BLaER1 (cell line): Measurements from ENCODE around the gene CDKAL1.
"Not testable (repeated sequence)": the region's sequence is repeated elsewhere in the genome, so short reads cannot be mapped to it uniquely, and the experiment has no call there.

Source experiments
- H3K27ac ChIP-seq: shearing (Covaris generic); formaldehyde crosslinking; 2 replicates; pipeline ENCODE4 v1.8.1; 2022
- H3K27me3 ChIP-seq: shearing (Covaris generic); formaldehyde crosslinking; 2 replicates; pipeline ENCODE4 v1.8.1; 2022
- H3K36me3 ChIP-seq: shearing (Covaris generic); formaldehyde crosslinking; 2 replicates; pipeline ENCODE4 v1.8.1; 2022
- H3K4me1 ChIP-seq: shearing (Covaris generic); formaldehyde crosslinking; 2 replicates; pipeline ENCODE4 v1.8.1; 2022
- H3K4me2 ChIP-seq: shearing (Covaris generic); formaldehyde crosslinking; 2 replicates; pipeline ENCODE4 v1.8.1; 2022
- H3K4me3 ChIP-seq: shearing (Covaris generic); formaldehyde crosslinking; 2 replicates; pipeline ENCODE4 v1.8.1; 2022
- H3K9ac ChIP-seq: shearing (Covaris generic); formaldehyde crosslinking; 2 replicates; pipeline ENCODE4 v1.8.1; 2022
- H3K9me3 ChIP-seq: shearing (Covaris generic); formaldehyde crosslinking; 2 replicates; pipeline ENCODE4 v1.8.1; 2022
- H4K20me1 ChIP-seq: shearing (Covaris generic); formaldehyde crosslinking; 2 replicates; pipeline ENCODE4 v1.8.1; 2022
- Cebpa-rat ChIP-seq: shearing (Covaris generic); IDR thresholded peaks from 2 replicates; pipeline ENCODE4 v1.8.1; 2022

Gene CDKAL1

DNA sequence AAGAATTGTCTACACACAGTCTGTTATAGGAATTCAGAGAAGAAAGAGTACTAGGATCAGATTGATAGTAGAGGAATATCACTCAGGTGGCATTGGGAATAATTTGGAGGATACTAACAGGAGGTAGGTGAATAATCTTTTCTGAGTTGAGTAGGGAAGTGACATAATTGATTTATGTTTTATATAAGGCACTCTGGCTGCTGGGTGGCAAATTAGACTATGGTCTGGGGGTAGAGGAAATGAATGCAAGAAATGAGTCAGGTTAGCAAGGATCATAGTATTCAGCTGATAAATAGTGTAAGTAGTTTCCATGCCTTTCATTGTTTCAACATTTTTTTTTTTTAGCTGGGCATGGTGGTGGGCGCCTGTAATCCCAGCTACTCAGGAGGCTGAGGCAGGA, 113.3 kb downstream of the CDKAL1 start:
- Histone ChIP-seq H3K4me1 (peaks cover 13% of the 10 kb centered on the region), H3K27me3 (no peaks in the 10 kb centered on the region), H3K27ac (no peak overlapping the region), H3K4me2 (no peak overlapping the region), H3K36me3 (peaks cover 17% of the 10 kb centered on the region; the same call in 1 of the 2 replicates), H3K9ac (no peak overlapping the region), H3K9me3 (no peaks in the 10 kb centered on the region), H4K20me1 (no peaks in the 10 kb centered on the region), H3K4me3 (no peak overlapping the region)
- no peak for TF ChIP-seq Cebpa-rat

DNA sequence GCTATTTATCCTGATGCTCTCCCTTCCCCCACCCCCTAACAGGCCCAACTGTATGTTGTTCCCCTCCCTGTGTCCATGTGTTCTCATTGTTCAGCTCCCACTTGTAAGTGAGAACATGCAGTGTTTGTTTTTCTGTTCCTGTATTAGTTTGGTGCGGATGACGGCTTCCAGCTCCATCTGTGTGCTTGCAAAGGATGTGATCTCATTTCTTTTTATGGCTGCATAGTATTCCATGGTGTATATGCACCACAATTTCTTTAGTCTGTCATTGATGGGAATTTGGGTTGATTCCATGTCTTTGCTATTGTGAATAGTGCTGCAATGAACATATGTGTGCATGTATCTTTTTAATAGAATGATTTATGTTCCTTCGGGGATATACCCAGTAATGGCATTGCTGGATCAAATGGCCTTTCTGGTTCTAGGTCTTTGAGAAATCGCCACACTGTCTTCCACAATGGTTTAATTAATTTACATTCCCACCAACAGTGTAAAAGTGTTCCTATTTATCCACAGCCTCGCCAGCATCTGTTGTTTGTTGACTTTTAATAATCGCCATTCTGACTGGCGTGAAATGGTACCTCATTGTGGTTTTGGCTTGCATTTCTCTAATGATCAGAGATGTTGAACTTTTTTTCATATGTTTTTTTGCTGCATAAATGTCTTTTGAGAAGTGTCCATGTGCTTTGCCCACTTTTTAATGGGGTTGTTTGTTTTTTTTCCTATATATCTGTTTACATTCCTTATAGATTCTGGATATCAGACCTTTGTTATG, 115.6 kb downstream of the CDKAL1 start:
- peaks cover 24% of the 10 kb centered on the region for H3K36me3 ChIP-seq
- H4K20me1 ChIP-seq, H3K9me3 ChIP-seq, H3K27me3 ChIP-seq, H3K9ac ChIP-seq, H3K4me1 ChIP-seq, H3K4me3 ChIP-seq, H3K4me2 ChIP-seq, H3K27ac ChIP-seq: not testable (repeated sequence)

GRCh38 chr6:20652299-20653084, 118.2 kb downstream of the CDKAL1 start:
- no peak for TF ChIP-seq Cebpa-rat
- Histone ChIP-seq H3K9me3 (peaks cover 5% of the 10 kb centered on the region; the same call in 1 of the 2 replicates), H3K4me3 (no peak overlapping the region), H3K27me3 (no peaks in the 10 kb centered on the region), H4K20me1 (no peaks in the 10 kb centered on the region), H3K36me3 (peaks cover 23% of the 10 kb centered on the region), H3K4me2 (no peak overlapping the region), H3K27ac (no peak overlapping the region), H3K9ac (no peak overlapping the region), H3K4me1 (no peaks in the 10 kb centered on the region)

GRCh38 chr6:20653085-20653479, 118.8 kb downstream of the CDKAL1 start:
- no peak for TF ChIP-seq Cebpa-rat
- H3K4me1 ChIP-seq, result no peaks in the 10 kb centered on the region
- no peak overlapping the region for H3K9ac ChIP-seq
- peaks cover 23% of the 10 kb centered on the region for H3K36me3 ChIP-seq
- H3K4me2 ChIP-seq, result no peak overlapping the region
- H3K27ac ChIP-seq, result no peak overlapping the region
- H3K27me3 ChIP-seq, result no peaks in the 10 kb centered on the region
- H4K20me1 ChIP-seq, result no peaks in the 10 kb centered on the region
- H3K4me3 ChIP-seq, result no peak overlapping the region
- peaks cover 5% of the 10 kb centered on the region; the same call in 1 of the 2 replicates for H3K9me3 ChIP-seq

DNA sequence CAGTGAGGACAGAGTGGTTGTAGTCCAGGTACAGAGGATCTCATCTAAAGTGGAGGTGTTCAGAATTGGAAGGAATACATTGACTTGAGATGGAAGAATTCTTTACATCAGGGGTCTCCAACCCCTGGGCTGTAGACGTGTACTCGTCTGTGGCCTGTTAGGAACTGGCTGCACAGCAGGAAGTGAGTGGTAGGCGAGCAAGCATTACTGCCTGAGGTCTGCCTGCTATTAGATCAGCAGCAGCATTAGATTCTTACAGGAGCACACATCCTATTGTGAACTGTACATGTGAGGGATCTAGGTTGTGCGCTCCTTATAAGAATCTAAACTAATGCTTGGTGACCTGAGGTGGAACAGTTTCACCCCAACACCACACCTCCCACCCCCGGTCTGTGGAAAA, 121.1 kb downstream of the CDKAL1 start:
- TF ChIP-seq Cebpa-rat, result no peak
- H3K4me3 ChIP-seq, result no peak overlapping the region
- no peaks in the 10 kb centered on the region for H4K20me1 ChIP-seq
- no peak overlapping the region for H3K4me2 ChIP-seq
- no peak overlapping the region for H3K27ac ChIP-seq
- peaks cover 15% of the 10 kb centered on the region for H3K36me3 ChIP-seq
- peaks cover 5% of the 10 kb centered on the region; the same call in 1 of the 2 replicates for H3K9me3 ChIP-seq
- H3K9ac ChIP-seq, result no peak overlapping the region
- H3K4me1 ChIP-seq, result no peaks in the 10 kb centered on the region
- H3K27me3 ChIP-seq, result no peaks in the 10 kb centered on the region

- no peak for TF ChIP-seq Cebpa-rat
- Histone ChIP-seq H3K36me3 (peaks cover 15% of the 10 kb centered on the region), H3K9ac (no peak overlapping the region), H3K4me1 (no peaks in the 10 kb centered on the region), H3K4me3 (no peak overlapping the region), H3K27me3 (no peaks in the 10 kb centered on the region), H3K9me3 (peaks cover 5% of the 10 kb centered on the region; the same call in 1 of the 2 replicates), H3K27ac (no peak overlapping the region), H3K4me2 (no peak overlapping the region), H4K20me1 (no peaks in the 10 kb centered on the region)
Measured at GRCh38 chr6:20657274-20657800, 123.1 kb downstream of the CDKAL1 start.

DNA sequence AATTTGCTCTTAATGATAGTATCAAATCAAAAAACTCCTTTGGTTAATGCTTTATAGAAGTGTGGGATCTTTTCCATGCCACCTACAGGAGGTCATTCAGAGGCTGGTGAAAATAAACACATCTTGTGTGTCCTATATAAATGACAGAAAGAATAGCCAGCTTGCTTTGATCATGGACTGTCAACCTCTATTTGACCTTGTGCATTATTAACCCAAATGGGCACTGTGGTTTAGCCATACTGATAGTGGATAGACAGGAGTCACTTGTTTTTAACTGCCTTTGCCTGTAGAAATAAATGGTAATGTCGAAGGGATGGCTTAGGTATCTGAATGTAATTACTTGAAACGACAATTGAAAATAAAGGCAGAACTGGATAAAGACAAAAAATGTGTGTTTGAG, 123.8 kb downstream of the CDKAL1 start:
- Histone ChIP-seq H3K4me1 (no peaks in the 10 kb centered on the region), H4K20me1 (no peaks in the 10 kb centered on the region), H3K27ac (no peak overlapping the region), H3K9me3 (peaks cover 5% of the 10 kb centered on the region; the same call in 1 of the 2 replicates), H3K4me2 (no peak overlapping the region), H3K9ac (no peak overlapping the region), H3K36me3 (peaks cover 15% of the 10 kb centered on the region), H3K27me3 (no peaks in the 10 kb centered on the region), H3K4me3 (no peak overlapping the region)
- no peak for TF ChIP-seq Cebpa-rat

DNA sequence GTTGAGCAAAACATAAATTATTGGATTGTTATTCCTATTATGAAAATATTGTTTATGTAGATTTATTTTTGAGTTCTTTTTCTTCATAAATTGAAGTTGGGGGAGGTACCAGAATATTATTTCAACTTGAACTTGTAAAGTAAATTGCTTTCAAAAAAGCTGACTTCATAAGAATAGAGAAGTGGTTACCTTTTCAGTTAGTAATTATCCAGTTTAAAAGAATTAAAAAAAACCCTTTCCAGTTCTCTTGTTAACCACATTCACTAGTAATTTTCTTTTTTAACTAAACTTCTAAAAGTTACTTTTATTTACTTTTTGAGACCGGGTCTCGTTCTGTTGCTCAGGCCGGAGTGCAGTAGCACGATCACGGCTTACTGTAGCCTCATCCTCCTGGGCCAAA, 124.3 kb downstream of the CDKAL1 start:
- Histone ChIP-seq H3K4me3 (no peak overlapping the region), H3K27ac (no peak overlapping the region), H3K9me3 (peaks cover 1% of the 10 kb centered on the region; the same call in 1 of the 2 replicates), H3K36me3 (peaks cover 10% of the 10 kb centered on the region), H3K4me2 (no peak overlapping the region), H3K4me1 (no peaks in the 10 kb centered on the region), H3K9ac (no peak overlapping the region), H4K20me1 (no peaks in the 10 kb centered on the region), H3K27me3 (no peaks in the 10 kb centered on the region)
- no peak for TF ChIP-seq Cebpa-rat

GRCh38 chr6:20660534-20660933, 126.3 kb downstream of the CDKAL1 start:
- Histone ChIP-seq H4K20me1 (no peaks in the 10 kb centered on the region), H3K27me3 (no peaks in the 10 kb centered on the region), H3K36me3 (no peaks in the 10 kb centered on the region), H3K4me3 (no peak overlapping the region), H3K9ac (no peak overlapping the region), H3K4me2 (no peak overlapping the region), H3K27ac (no peak overlapping the region), H3K4me1 (no peaks in the 10 kb centered on the region), H3K9me3 (no peaks in the 10 kb centered on the region)
- TF ChIP-seq Cebpa-rat, result no peak

DNA sequence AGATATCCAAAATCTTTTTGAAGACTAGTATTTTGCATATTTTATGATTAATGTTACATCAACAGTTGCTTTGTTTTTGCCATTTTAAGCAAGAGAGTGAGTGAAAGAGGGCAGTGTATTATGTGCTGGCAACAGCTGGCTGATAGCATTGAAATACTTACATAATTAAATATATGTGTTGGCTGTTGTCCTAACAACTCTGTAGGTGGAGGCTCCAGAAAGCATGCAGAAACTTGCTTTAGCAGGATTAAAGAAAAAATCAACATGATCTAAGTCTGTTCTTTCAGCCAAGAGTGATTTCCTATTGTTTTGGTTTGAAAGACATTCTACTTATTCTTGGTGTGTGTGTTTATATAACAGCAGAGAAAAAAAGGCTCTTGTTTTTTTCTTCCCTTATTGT, 127.5 kb downstream of the CDKAL1 start:
- H3K36me3 ChIP-seq, result no peaks in the 10 kb centered on the region
- no peak overlapping the region for H3K4me3 ChIP-seq
- no peaks in the 10 kb centered on the region for H3K4me1 ChIP-seq
- H3K27me3 ChIP-seq, result no peaks in the 10 kb centered on the region
- no peaks in the 10 kb centered on the region for H4K20me1 ChIP-seq
- H3K9ac ChIP-seq, result no peak overlapping the region
- H3K9me3 ChIP-seq, result no peaks in the 10 kb centered on the region
- H3K4me2 ChIP-seq, result no peak overlapping the region
- no peak overlapping the region for H3K27ac ChIP-seq
- TF ChIP-seq Cebpa-rat, result no peak
